ENCODE measurements around the gene HDAC11. TPM values are rescaled to one million over a fixed set of nuclear protein-coding genes. Genes with fewer than 3 reads are reported as not detected.

Gene HDAC11
- total RNA-seq, 1 experiment from 2014 or later: 7.0 TPM

- no peak overlapping the region for H3K56ac ChIP-seq (ENCODE audit: insufficient read length, low read depth, low read length)
- H3K9ac ChIP-seq (ENCODE audit: extremely low read depth, insufficient read length, low read length): no peak overlapping the region
- Mint-ChIP-seq H3K27ac (no peak overlapping the region), H3K27me3 (ENCODE audit: low read depth) (peaks cover 7% of the 10 kb centered on the region), H3K4me3 (no peak overlapping the region), H3K4me1 (peaks cover 10 to 18% of the 10 kb centered on the region in 2 experiments), H3K36me3 (ENCODE audit: insufficient read depth in 1 of 3, low read depth in 3 of 3) (no peaks in the 10 kb centered on the region), H3K9me3 (peaks cover 0 to 3% of the 10 kb centered on the region in 2 experiments; a peak in 3 of 5 replicates)
- no peak overlapping the region for H3T11ph ChIP-seq (ENCODE audit: low read length)
- no peak overlapping the region for H2BK5ac ChIP-seq (ENCODE audit: insufficient read length, low read length)
- no peak overlapping the region for H2BK12ac ChIP-seq (ENCODE audit: insufficient read length, low read depth, low read length)
- no peak overlapping the region for H2BK20ac ChIP-seq (ENCODE audit: low read depth, low read length, poor library complexity, severe bottlenecking)
- H3K18ac ChIP-seq (ENCODE audit: insufficient read length, low read depth, low read length): no peak overlapping the region
- no peak for DNase-seq
- no CpG with 5 or more reads among the region's 9 CpGs for WGBS (ENCODE audit: extremely low coverage, insufficient read length, low lambda C conversion rate)
- H3K79me1 ChIP-seq (ENCODE audit: insufficient read depth, low read depth, low read length, poor library complexity, severe bottlenecking): no peaks in the 10 kb centered on the region
- H4K91ac ChIP-seq (ENCODE audit: insufficient read length, low read depth, low read length): no peak overlapping the region
- no peak overlapping the region for H4K5ac ChIP-seq (ENCODE audit: insufficient read length, low read depth, low read length)
- H4K8ac ChIP-seq (replicated peaks; ENCODE audit: insufficient read length, low read depth, low read length): no peak overlapping the region
- no peak overlapping the region for H3K4me2 ChIP-seq (ENCODE audit: insufficient read depth, insufficient read length, low read length)
- no peak overlapping the region for H2AFZ ChIP-seq (ENCODE audit: low read length)
- no peak for TF ChIP-seq CTCF (conservative IDR thresholded peaks at IDR 0.05)
- H2BK120ac ChIP-seq (ENCODE audit: low read depth, low read length, poor library complexity, severe bottlenecking): no peak overlapping the region
- H3K23me2 ChIP-seq (ENCODE audit: insufficient read length, low read depth, low read length, poor library complexity, severe bottlenecking): no peaks in the 10 kb centered on the region
- no peaks in the 10 kb centered on the region for H3K27me3 ChIP-seq (ENCODE audit: insufficient read depth, low read length)
- H3K79me2 ChIP-seq (ENCODE audit: insufficient read depth, low read length): no peaks in the 10 kb centered on the region
- no peak overlapping the region for H2BK15ac ChIP-seq (ENCODE audit: low read depth, low read length)
- no peak overlapping the region for H3K23ac ChIP-seq (ENCODE audit: insufficient read length, low read depth, low read length)
- no peak overlapping the region; the same call in 1 of the 2 replicates for H3K14ac ChIP-seq (ENCODE audit: insufficient read depth, low read length)
- H4K20me1 ChIP-seq (ENCODE audit: control insufficient read depth, insufficient read depth, insufficient read length): no peaks in the 10 kb centered on the region
- no peak overlapping the region for H3K4ac ChIP-seq (ENCODE audit: low read depth, low read length)
- no peak overlapping the region for H2AK5ac ChIP-seq (ENCODE audit: insufficient read length, low read length)
- H3K4me1 ChIP-seq (ENCODE audit: insufficient read depth, low read length): peaks cover 3% of the 10 kb centered on the region; the same call in 1 of the 2 replicates
- no peak overlapping the region for H3K27ac ChIP-seq (ENCODE audit: insufficient read length, low read depth, low read length)
- H3K9me3 ChIP-seq (ENCODE audit: control insufficient read depth, low read depth, low read length): no peaks in the 10 kb centered on the region
These were observed 55.8 kb downstream of the HDAC11 start for GRCh38 chr3:13535905-13536304.

Data from H9 (cell line).